Neural progenitor cell (in vitro differentiated cells): ENCODE results near the gene KCNE5.

Experiments
- CTCF ChIP-seq: fragments of 200-600 bp; sonication (generic); IDR thresholded peaks from 2 replicates; pipeline ENCODE4 v1.5.1; 2017; ENCODE audit warnings: antibody characterized with exemption, mild to moderate bottlenecking
- EZH2phosphoT487 ChIP-seq: fragments of 200-600 bp; sonication (generic); IDR thresholded peaks from 2 replicates; pipeline ENCODE4 v1.6.1; 2017; ENCODE audit warnings: antibody characterized with exemption

GRCh38 chrX:109577055-109577454 lies 47.9 kb downstream of the KCNE5 start:
- TF ChIP-seq CTCF, result no peak
- no peak for TF ChIP-seq EZH2phosphoT487
